Endothelial cell of umbilical vein (primary cell): ENCODE results near the gene ZRANB1. TPM values are rescaled to one million over a fixed set of nuclear protein-coding genes. Genes with fewer than 3 reads are reported as not detected.

Experiments used
- BruUV-seq: library from RNA; stranded (reverse); fragments of 400-500 nt; replicated peaks from 2 replicates; lab custom pipeline; 2021; lab: Mats Ljungman, UMichigan
- CTCF ChIA-PET: fragments of 300-600, 350-600 bp; sonication (Branson Sonifier 250); formaldehyde crosslinking; loops from one replicate; lab custom pipeline; 2021; ENCODE audit warnings: antibody characterized with exemption, inconsistent platforms; lab: Charles Lee
- POLR2A ChIA-PET: fragments of 300-600, 350-600 bp; sonication (Branson Sonifier 250); formaldehyde crosslinking; loops from one replicate; lab custom pipeline; 2021; ENCODE audit warnings: antibody characterized with exemption, inconsistent platforms; lab: Charles Lee
- DNase-seq: peaks from one replicate; pipeline ENCODE4 v3.0.0-alpha.2; 2011; ENCODE audit warnings: low read depth, low spot score
- FAIRE-seq: peaks from 2 replicates; lab custom pipeline; 2011; peaks lifted over from hg19 to GRCh38; lab: Jason Lieb, UNC
- H2AFZ ChIP-seq: 2 replicates; pipeline ENCODE4 v1.6.0; 2012; ENCODE audit warnings: low read depth, low read length, control low read depth, inconsistent platforms
- H3K27ac ChIP-seq: 2 replicates; pipeline ENCODE4 v1.5.1; 2011; ENCODE audit warnings: low read depth, mild to moderate bottlenecking, control low read depth, low read length, moderate library complexity; ENCODE audit not compliant: insufficient read depth
- H3K27me3 ChIP-seq, 2 experiments: 2 replicates each; pipeline versions ENCODE4 v1.6.0 to v1.6.1; 2011; ENCODE audit warnings: low read length in 2 of 2, mixed read lengths in 1 of 2; ENCODE audit not compliant: control insufficient read depth in 2 of 2, insufficient read depth in 2 of 2
- H3K36me3 ChIP-seq, 2 experiments: 2 replicates in 1 of 2; 3 replicates in 1 of 2; pipeline ENCODE4 v1.5.1; 2011; ENCODE audit warnings: low read length in 2 of 2, mild to moderate bottlenecking in 1 of 2, moderate library complexity in 1 of 2; ENCODE audit not compliant: control insufficient read depth in 2 of 2, insufficient read depth in 2 of 2; ENCODE audit errors: extremely low read depth in 1 of 2
- H3K4me1 ChIP-seq: 3 replicates; pipeline ENCODE4 v1.5.1; 2011; ENCODE audit warnings: mild to moderate bottlenecking, low read length; ENCODE audit not compliant: control insufficient read depth, insufficient read depth; ENCODE audit errors: extremely low read depth
- H3K4me2 ChIP-seq: 2 replicates; pipeline ENCODE4 v1.6.1; 2011; ENCODE audit warnings: low read length, control low read depth, mixed read lengths; ENCODE audit not compliant: insufficient read depth
- H3K4me3 ChIP-seq, 3 experiments: fragments of 200-600 bp in 1 of 3; sonication (generic), shearing (Covaris generic) in 1 of 3; replicated peaks in 1 of 3; 2 replicates each; pipeline ENCODE4 v1.5.1; 2011 to 2016; ENCODE audit warnings: control low read depth in 3 of 3, low read length in 3 of 3, mild to moderate bottlenecking in 2 of 3, inconsistent platforms in 1 of 3, low read depth in 1 of 3, moderate library complexity in 1 of 3; ENCODE audit not compliant: insufficient read depth in 1 of 3
- H3K79me2 ChIP-seq: 2 replicates; pipeline ENCODE4 v1.6.0; 2012; ENCODE audit warnings: low read length, inconsistent platforms; ENCODE audit not compliant: control insufficient read depth, insufficient read depth
- H3K9ac ChIP-seq: replicated peaks from 2 replicates; pipeline ENCODE3; 2011; ENCODE audit warnings: low read length, control low read depth; ENCODE audit not compliant: insufficient read depth; ENCODE audit errors: extremely low read depth
- H3K9me1 ChIP-seq: replicated peaks from 3 replicates; pipeline ENCODE4 v1.6.0; 2011; ENCODE audit warnings: mild to moderate bottlenecking, low read length; ENCODE audit not compliant: control insufficient read depth, insufficient read depth; ENCODE audit errors: extremely low read depth
- H3K9me3 ChIP-seq: replicated peaks from 2 replicates; pipeline ENCODE4 v1.5.1; 2012; ENCODE audit warnings: low read length, inconsistent platforms; ENCODE audit not compliant: control insufficient read depth, insufficient read depth
- H4K20me1 ChIP-seq: replicated peaks from 2 replicates; pipeline ENCODE3; 2011; ENCODE audit warnings: mild to moderate bottlenecking, low read length; ENCODE audit not compliant: control insufficient read depth, insufficient read depth; ENCODE audit errors: extremely low read depth
- CTCF ChIP-seq, 2 donors: IDR thresholded peaks; 1 replicate in 1 of 2; 2 replicates in 1 of 2; pipeline ENCODE4 v1.5.1; 2011; ENCODE audit warnings: low read length in 2 of 2, mild to moderate bottlenecking in 2 of 2, moderate library complexity in 2 of 2, control low read depth in 1 of 2, inconsistent platforms in 1 of 2, low read depth in 1 of 2; ENCODE audit not compliant: insufficient read depth in 1 of 2; ENCODE audit errors: extremely low read depth in 1 of 2
- EZH2 ChIP-seq: IDR thresholded peaks from 2 replicates; pipeline ENCODE4 v1.6.1; 2012; ENCODE audit warnings: borderline replicate concordance, low read depth, mild to moderate bottlenecking, moderate library complexity, low read length, inconsistent platforms; ENCODE audit not compliant: severe bottlenecking
- FOS ChIP-seq: IDR thresholded peaks from 2 replicates; pipeline ENCODE4 v1.6.1; 2011; ENCODE audit warnings: mild to moderate bottlenecking, low read length, moderate library complexity, borderline replicate concordance; ENCODE audit not compliant: insufficient read depth
- GATA2 ChIP-seq: IDR thresholded peaks from 2 replicates; pipeline ENCODE4 v1.7.0; 2011; ENCODE audit warnings: low read depth, mild to moderate bottlenecking, moderate library complexity, mixed read lengths, low read length; ENCODE audit not compliant: insufficient read length, insufficient read depth
- JUN ChIP-seq: IDR thresholded peaks from 2 replicates; pipeline ENCODE4 v1.6.1; 2011; ENCODE audit warnings: borderline replicate concordance, low read depth; ENCODE audit not compliant: insufficient read length, insufficient read depth
- MAX ChIP-seq: IDR thresholded peaks from 2 replicates; pipeline ENCODE4 v1.6.1; 2011; ENCODE audit not compliant: insufficient read depth, insufficient read length
- MYC ChIP-seq: IDR thresholded peaks from one replicate; pipeline ENCODE4 v1.6.1; 2011; ENCODE audit warnings: mild to moderate bottlenecking, low read depth, low read length
- POLR2A ChIP-seq: IDR thresholded peaks from 2 replicates; pipeline ENCODE4 v1.6.1; 2012; ENCODE audit warnings: low read depth, mild to moderate bottlenecking, control low read depth, low read length
- POLR2AphosphoS5 ChIP-seq: IDR thresholded peaks from 2 replicates; pipeline ENCODE4 v1.6.1; 2012; ENCODE audit warnings: low read depth, mild to moderate bottlenecking, control low read depth, low read length, moderate library complexity; ENCODE audit not compliant: insufficient read depth
- dilution Hi-C: fragments of 300-500 bp; cut with MboI; formaldehyde crosslinking; loops from one replicate; pipeline ENCODE4 v1.15.0; 2019; ENCODE audit warnings: low sequenced_read_pairs; ENCODE audit not compliant: extremely low pct_ligation_motif_present
- intact Hi-C: fragments of 100-400 bp; cut with micrococcal nuclease; formaldehyde crosslinking; loops from one replicate; pipeline ENCODE4 v1.10.0; 2022
- polyA plus RNA-seq, 4 experiments: library from polyadenylated mRNA; depleted of rRNA in 3 of 4; stranded (reverse) in 3 of 4; unstranded in 1 of 4; fragments of >200 nt; gene quantifications; 2 replicates each; pipeline versions ENCODE4 v1.2.1 to v1.2.3, GENCODE V29; 2011 to 2012; ENCODE audit warnings: missing spikeins in 1 of 4
- total RNA-seq: library from RNA; stranded (reverse); gene quantifications from 2 replicates; pipeline ENCODE4 v1.2.3, GENCODE V29; 2021

The ZRANB1 gene
- total and polyA plus RNA-seq, 2 donors (not counting 3 experiments of a cell fraction or from before 2014, with no cell fraction given), result 6.2 to 17.7 TPM

- H3K27ac ChIP-seq, result no peak overlapping the region
- DNase-seq, result peak; percentile 31
- FAIRE-seq, result peak; percentile 42
- H3K36me3 ChIP-seq, result peaks cover 3 to 33% of the 10 kb centered on the region in 2 experiments
- H3K4me1 ChIP-seq, result peaks cover 9% of the 10 kb centered on the region
- no peak overlapping the region for H3K4me3 ChIP-seq
- H3K4me2 ChIP-seq, result no peak overlapping the region
- H4K20me1 ChIP-seq, result no peaks in the 10 kb centered on the region
- H3K9me3 ChIP-seq, result no peaks in the 10 kb centered on the region
- no peak overlapping the region for H2AFZ ChIP-seq
- no peaks in the 10 kb centered on the region for H3K27me3 ChIP-seq
- H3K9me1 ChIP-seq, result no peaks in the 10 kb centered on the region
- TF ChIP-seq POLR2AphosphoS5 (no peak), FOS (no peak), JUN (no peak), EZH2 (no peak), POLR2A (no peak), GATA2 (no peak), CTCF (IDR thresholded peaks at IDR 0.05; ENCODE audit: extremely low read depth in 1 of 2, insufficient read depth in 1 of 2, low read depth in 1 of 2, low read length in 2 of 2) (no peak), MAX (no peak), MYC (no peak)
- H3K79me2 ChIP-seq, result peaks cover 76% of the 10 kb centered on the region
- ChIA-PET POLR2A (no interaction called here), CTCF (no interaction called here)
- intact Hi-C loops, result no loop called here
- no peak overlapping the region for H3K9ac ChIP-seq
- dilution Hi-C loops, result no loop called here
- no TSS peak for BruUV-seq
These were observed 82.1 kb downstream of the ZRANB1 start for GRCh38 chr10:125023862-125024496.
